ENCODE measurements around the gene MXI1.
"Not testable (repeated sequence)": the region's sequence is repeated elsewhere in the genome, so short reads cannot be mapped to it uniquely, and the experiment has no call there.

The MXI1 gene

GRCh38 chr10:110241841-110242240, 34.4 kb downstream of the MXI1 start:
- DNase-seq (ENCODE audit: low read depth), result no peak

DNA sequence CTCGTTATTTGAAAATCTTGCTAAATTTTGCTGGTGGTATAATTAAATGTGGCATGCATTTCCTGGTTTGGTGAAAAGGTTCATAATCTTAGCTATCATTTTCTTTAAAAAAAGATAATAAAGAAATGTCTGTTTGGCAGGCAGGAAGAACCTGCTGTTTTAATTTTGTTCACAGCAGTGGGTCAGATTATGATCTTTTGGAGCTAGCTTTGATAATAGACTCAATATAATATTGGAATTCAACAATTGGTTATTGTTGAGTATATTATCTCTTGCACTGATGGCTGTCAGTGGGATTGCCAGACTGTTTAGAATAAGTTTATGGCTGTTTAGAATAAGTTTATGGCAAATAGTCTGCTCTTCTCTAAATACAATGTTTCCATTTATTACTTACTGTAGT, 35.1 kb downstream of the MXI1 start:
- no peak for DNase-seq (ENCODE audit: low read depth)

- no peak for DNase-seq (ENCODE audit: low read depth)
Observed at GRCh38 chr10:110244550-110244949, 37.1 kb downstream of the MXI1 start.

DNA sequence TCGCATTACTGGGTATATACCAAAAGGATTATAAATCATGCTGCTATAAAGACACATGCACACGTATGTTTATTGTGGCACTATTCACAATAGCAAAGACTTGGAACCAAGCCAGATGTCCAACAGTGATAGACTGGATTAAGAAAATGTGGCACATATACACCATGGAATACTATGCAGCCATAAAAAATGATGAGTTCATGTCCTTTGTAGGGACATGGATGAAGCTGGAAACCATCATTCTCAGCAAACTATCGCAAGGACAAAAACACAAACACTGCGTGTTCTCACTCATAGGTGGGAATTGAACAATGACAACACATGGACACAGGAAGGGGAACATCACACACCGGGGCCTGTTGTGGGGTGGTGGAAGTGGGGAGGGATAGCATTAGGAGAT, 40.4 kb downstream of the MXI1 start:
- not testable (repeated sequence) for DNase-seq (ENCODE audit: low read depth)

GRCh38 chr10:110249489-110249888, 42.1 kb downstream of the MXI1 start:
- DNase-seq (ENCODE audit: low read depth), result not testable (repeated sequence)

- not testable (repeated sequence) for DNase-seq (ENCODE audit: low read depth)
Observed at GRCh38 chr10:110251392-110251791, 44.0 kb downstream of the MXI1 start.

- no peak for DNase-seq (ENCODE audit: low read depth)
Observed at GRCh38 chr10:110252151-110252550, 44.7 kb downstream of the MXI1 start.

DNA sequence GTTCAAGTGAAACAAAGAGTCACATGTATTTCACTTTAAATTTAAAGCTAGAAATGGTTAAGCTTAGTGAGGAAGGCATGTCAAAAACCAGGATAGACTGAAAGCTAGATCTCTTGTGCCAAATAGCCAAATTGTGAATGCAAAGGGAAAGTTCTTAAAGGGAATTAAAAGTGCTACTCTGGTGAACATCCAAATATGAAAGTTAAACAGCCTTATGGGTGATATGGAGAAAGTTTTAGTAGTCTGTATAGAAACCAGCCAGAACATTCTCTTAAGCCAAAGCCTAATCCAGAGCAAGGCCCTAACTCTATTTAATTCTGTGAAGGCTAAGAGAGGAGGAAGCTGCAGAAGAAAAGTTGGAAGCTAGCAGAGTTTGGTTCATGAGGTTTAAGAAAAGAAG, 47.1 kb downstream of the MXI1 start:
- DNase-seq (ENCODE audit: low read depth), result no peak

GRCh38 chr10:110258542-110258941, 51.1 kb downstream of the MXI1 start:
- no peak for DNase-seq (ENCODE audit: low read depth)

DNA sequence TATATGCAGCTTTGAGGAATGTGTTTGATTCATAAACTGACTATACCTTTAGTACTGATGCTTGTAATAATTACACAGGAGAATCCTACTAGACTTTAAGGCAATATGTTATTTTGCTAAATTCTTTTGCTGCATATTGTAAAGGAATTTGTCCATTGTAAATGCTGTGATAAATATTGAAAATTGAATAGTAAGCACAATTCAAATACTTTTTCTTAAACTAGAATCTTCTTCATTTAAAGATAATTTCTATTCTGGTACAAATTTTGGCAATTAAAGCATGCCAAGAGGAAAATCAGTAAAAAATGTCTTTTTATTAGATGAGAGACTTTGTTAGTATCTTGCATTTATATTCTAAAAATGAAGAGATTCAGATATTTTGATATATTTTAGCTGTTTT, 51.9 kb downstream of the MXI1 start:
- no peak for DNase-seq (ENCODE audit: low read depth)

- DNase-seq (ENCODE audit: low read depth), result no peak
Observed at GRCh38 chr10:110260746-110261477, 53.5 kb downstream of the MXI1 start.

DNA sequence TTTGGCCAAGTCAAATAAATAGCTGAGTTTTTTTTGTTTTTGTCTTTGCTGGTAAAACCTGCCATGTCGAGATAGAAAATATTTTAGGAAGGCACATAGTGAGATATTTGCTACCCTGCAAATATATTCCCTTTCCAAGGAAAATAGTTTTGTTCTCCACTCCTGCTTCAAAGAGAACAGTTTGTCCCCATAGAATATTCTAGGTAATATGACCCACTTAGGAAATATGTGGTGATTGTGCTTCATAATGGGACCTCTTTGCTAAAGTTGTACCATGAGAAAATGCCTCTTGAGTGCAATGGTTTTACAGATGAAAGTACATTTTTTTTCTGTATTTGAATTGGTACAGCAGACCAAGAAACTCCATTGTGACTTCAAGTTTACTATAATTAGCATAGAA, 55.8 kb downstream of the MXI1 start:
- no peak for DNase-seq (ENCODE audit: low read depth)

GRCh38 chr10:110265573-110266193, 58.3 kb downstream of the MXI1 start:
- no peak for DNase-seq (ENCODE audit: low read depth)

DNA sequence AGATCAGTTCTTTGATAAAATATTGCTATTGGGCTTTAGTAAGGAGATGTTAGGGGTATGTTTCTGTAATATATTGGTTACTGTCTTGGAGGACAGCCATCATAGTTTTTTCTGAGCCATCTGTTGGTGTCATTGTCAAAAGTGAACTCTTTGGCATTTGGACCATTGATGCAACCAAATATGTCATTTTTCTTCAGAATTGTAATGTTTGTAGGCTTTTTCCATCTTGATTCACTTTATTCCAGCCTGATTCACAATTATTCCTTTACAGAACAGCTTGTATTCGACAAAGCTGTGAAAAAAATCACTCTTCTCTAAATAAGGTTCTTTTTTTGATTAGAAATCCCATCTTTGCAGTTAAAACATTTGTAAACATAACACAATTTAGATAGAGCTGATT, 59.9 kb downstream of the MXI1 start:
- DNase-seq (ENCODE audit: low read depth), result no peak

DNA sequence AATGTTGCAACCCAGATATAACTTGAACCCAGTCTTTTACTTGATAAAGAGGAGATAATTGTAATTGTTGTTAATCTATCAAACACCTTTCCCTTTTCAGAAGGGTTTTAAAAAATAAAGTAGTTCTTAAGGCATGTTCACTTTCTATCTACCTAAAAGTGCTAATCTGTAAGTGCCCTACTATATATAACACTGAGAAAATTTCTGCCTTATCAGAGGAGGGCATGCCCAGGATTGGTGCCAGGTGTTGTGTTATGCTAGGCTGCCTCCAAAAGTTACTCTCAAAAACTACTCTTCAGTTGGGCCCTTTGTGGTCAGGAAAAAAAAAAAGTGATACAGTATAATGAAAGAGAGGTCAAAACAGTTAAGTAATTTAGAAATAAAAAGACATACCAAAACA, 61.0 kb downstream of the MXI1 start:
- no peak for DNase-seq (ENCODE audit: low read depth)

DNA sequence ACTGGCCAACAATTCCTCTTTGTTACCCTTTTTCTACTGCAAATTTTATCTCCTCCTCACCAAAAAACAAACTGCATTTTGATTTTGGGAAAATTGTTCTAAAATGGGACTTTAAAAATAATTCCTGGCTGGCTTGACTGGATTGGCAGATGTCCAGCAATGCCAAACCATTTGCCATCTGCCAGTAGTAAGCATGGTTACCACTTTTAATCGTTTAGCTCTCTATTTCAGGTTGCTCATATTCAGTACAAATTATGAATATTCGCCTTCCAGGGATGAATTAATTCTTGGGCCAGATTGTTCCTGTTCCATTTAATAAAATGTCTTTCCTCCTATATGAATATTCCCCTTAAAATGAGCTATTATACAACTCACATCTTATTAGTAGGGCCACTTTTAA, 61.6 kb downstream of the MXI1 start:
- no peak for DNase-seq (ENCODE audit: low read depth)

DNA sequence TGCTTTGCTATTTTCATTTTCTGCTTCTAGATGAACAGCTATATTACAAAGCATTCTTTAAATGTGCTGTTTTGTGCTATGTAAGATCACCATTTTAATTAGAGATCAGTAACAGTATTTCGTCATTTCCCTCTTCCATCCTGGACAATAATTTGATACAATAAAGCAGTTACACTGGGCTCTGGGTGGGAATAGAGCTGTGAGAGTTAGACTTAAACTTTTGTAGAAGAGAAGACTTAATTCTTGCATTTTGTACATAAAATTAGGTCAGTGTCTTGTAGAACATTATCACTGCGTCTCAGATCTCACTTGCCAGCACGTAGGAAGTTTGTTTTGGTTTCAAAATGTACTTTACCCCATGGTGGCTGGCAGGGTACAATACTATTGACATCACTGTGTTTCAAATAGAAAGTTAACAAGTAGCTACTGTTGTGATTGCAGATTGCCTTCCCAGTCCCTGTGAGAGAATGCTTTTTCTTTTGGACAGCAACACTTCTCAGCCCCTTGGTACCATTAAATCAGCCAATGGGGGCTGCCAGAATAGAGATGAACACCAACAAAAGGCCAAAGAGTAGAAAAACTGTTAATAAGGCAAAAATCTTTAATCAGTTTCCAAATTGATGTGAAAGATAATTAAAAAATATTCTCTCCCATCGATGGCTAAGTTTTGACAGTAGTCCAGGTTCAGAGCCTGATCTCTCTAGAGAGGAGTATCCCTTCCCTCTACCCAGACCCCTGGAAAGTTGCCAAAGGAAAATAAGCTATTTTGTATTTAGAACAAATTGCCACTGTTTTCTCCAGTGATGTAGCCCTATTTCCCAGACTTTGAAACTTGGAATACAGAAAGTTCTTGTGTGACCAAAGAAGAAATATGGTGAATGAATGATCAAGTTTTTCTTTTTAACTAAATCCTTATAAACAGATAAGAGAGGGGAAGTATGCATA, 62.2 kb downstream of the MXI1 start:
- no peak for DNase-seq (ENCODE audit: low read depth)

DNA sequence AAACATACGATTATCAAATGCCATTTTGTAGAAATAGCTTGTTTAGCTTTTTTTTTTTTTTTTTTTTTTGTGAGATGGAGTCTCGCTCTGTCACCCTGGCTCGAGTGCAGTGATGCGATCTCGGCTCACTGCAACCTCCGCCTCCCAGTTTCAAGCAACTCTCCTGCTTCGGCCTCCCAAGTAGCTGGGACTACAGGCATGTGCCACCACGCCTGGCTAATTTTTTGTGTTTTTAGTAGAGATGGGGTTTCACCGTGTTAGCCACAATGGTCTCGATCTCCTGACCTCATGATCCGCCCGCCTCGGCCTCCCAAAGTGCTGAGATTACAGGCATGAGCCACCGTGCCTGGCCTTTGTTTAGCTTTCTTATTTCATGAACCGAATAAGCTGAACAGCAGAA, 65.6 kb downstream of the MXI1 start:
- DNase-seq (ENCODE audit: low read depth), result not testable (repeated sequence)

DNA sequence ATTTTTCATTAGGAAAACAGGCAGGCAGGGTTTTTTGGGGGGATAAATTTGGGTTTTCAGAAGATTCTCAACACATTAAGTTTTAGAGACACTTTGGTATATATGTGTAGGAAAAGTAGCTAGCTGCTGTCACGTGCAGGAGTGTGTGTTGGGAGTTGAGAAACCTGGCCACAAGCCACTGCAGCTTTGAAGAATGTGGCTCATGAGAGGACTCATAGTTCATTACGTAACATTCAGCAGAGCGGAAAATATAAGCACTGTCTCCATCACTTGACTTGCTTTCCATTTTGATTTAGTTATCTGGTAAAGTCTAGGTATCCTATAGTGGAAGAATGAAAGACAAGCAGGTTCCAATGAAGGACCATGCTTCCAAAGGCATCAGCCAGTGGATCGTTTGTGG, 66.1 kb downstream of the MXI1 start:
- DNase-seq (ENCODE audit: low read depth), result no peak

DNA sequence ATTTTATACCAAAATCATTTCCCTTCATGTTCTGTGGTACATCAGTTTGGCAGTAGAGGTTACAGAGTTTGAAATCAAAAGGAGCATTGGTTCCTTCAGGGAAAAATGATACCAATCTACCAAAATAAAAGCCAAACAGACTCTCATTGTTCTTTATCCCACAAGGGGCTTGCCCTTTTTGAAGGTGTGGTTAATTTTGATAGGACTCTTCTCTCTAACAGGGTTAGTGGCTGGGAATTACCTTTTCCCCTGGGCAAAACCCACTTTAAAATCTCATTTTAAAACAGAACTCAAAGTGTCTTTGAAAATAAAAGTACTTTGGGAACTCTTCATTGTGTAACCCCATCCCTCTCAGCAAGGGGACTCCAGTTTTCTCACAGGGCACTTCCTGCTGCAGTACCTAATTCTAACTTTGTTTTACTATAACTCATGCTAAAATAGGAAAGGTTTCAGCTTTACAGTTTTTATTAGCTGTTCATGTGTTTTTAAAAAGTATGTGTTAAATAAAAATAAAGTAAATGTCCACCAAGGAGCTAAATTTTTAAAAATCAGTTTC, 66.7 kb downstream of the MXI1 start:
- no peak for DNase-seq (ENCODE audit: low read depth)

- DNase-seq (ENCODE audit: low read depth), result no peak
Observed at GRCh38 chr10:110274647-110275046, 67.2 kb downstream of the MXI1 start.

- no peak for DNase-seq (ENCODE audit: low read depth)
Observed at GRCh38 chr10:110275128-110275729, 67.8 kb downstream of the MXI1 start.
